OCI-LY3 (cell line): ENCODE data around the gene WBP2.

Experiments
- EZH2phosphoT487 ChIP-seq: fragments of 200-600 bp; shearing (Covaris generic); IDR thresholded peaks from 2 replicates; pipeline ENCODE4 v1.6.1; 2018; ENCODE audit warnings: antibody characterized with exemption, mixed run types, low read depth
- TF ChIP-seq, protein P1 (sequence below): fragments of 200-600, 300-600 bp; sonication (generic); IDR thresholded peaks from 2 replicates; pipeline ENCODE4 v1.5.1; 2014; ENCODE audit warnings: antibody characterized with exemption, low read length, low read depth

DNA sequence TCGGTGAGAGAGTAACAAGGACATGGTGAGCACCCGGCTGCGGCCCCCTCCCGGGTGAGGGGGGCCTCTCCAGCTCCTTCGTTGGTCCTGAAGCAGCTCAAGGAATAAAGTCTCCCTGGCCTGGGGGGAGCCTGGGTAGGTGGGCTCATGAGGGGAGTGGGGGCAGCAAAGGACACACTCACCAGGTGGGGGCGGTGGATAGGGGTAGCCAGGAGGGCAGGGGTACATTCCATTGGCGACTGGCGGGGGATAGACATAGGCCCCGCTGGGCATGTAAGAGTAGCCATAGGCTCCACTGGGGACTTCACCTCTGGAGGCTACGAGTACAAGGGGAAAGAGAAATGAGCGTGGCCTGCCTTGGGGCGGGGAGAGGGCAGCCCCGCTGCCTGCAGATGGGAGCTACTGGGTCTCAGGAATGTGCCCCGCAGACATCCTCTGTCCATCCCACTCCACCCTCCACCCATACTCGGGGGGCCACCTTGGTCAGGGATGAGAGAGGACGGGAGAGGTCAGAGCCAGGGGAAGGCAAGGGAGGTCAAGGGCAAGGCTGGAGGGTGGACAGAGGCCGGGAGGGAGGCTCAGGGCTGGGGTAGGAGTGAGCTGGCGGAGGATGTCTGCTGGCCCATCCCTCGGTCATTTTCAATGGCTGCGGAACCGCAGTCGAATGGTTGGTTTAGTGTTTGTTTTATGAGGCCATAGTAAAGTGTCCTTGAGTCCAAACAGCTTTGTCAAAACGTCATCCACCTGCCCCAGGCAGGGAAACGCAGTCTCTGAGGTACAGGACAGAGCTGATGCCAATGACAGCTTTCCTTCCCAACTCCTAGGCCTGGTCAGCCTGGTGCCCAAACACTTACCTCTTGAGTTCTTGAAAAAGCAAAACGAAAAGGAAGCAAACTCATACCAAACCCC, 7.3 kb downstream of the WBP2 start:
- TF ChIP-seq, protein P1, sequence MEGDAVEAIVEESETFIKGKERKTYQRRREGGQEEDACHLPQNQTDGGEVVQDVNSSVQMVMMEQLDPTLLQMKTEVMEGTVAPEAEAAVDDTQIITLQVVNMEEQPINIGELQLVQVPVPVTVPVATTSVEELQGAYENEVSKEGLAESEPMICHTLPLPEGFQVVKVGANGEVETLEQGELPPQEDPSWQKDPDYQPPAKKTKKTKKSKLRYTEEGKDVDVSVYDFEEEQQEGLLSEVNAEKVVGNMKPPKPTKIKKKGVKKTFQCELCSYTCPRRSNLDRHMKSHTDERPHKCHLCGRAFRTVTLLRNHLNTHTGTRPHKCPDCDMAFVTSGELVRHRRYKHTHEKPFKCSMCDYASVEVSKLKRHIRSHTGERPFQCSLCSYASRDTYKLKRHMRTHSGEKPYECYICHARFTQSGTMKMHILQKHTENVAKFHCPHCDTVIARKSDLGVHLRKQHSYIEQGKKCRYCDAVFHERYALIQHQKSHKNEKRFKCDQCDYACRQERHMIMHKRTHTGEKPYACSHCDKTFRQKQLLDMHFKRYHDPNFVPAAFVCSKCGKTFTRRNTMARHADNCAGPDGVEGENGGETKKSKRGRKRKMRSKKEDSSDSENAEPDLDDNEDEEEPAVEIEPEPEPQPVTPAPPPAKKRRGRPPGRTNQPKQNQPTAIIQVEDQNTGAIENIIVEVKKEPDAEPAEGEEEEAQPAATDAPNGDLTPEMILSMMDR: no peak
- TF ChIP-seq EZH2phosphoT487: no peak
